ENCODE data around the gene BCAS3. TPM values are rescaled to one million over a fixed set of nuclear protein-coding genes. Genes with fewer than 3 reads are reported as not detected.
A peak's percentile ranks its signal among the peaks of the same experiment; 100 is the strongest.

The BCAS3 gene
- total RNA-seq, 2 donors from 2014 or later, result 12.0 to 15.6 TPM

GRCh38 chr17:61313461-61314326 is 636.0 kb downstream of the BCAS3 start:
- Histone ChIP-seq H3K27me3 (no peaks in the 10 kb centered on the region), H3K36me3 (no peaks in the 10 kb centered on the region), H3K27ac (peak overlapping the region; percentile 64 to 69), H3K4me1 (peaks cover 0 to 20% of the 10 kb centered on the region in 2 donors), H3K9me3 (no peaks in the 10 kb centered on the region), H3K4me3 (no peak overlapping the region)
- DNase-seq (ENCODE audit: low spot score), result no peak
- no peak for TF ChIP-seq CTCF (IDR thresholded peaks at IDR 0.05)

- no peak overlapping the region for H3K4me3 ChIP-seq
- H3K36me3 ChIP-seq, result no peaks in the 10 kb centered on the region
- H3K4me1 ChIP-seq, result peaks cover 0 to 20% of the 10 kb centered on the region in 2 donors
These were observed 636.9 kb downstream of the BCAS3 start for GRCh38 chr17:61314368-61315078.

GRCh38 chr17:61316633-61317032 is 639.0 kb downstream of the BCAS3 start:
- no peak for TF ChIP-seq CTCF (IDR thresholded peaks at IDR 0.05)
- no peak for DNase-seq (ENCODE audit: low spot score)
- Histone ChIP-seq H3K36me3 (no peaks in the 10 kb centered on the region), H3K4me3 (no peak overlapping the region), H3K27me3 (no peaks in the 10 kb centered on the region), H3K9me3 (no peaks in the 10 kb centered on the region), H3K4me1 (peaks cover 0 to 20% of the 10 kb centered on the region in 2 donors), H3K27ac (no peak overlapping the region)

More at GRCh38 chr17:61314368-61315078, 636.9 kb downstream of the BCAS3 start:
- peak in 1 of 2 donors; percentile 24 for TF ChIP-seq CTCF (IDR thresholded peaks at IDR 0.05)
- H3K27me3 ChIP-seq, result no peaks in the 10 kb centered on the region
- no peaks in the 10 kb centered on the region for H3K9me3 ChIP-seq
- DNase-seq (ENCODE audit: low spot score), result peak; percentile 72
- H3K27ac ChIP-seq, result peak overlapping the region; percentile 64 to 69

GRCh38 chr17:61317779-61318178 is 640.1 kb downstream of the BCAS3 start:
- H3K27me3 ChIP-seq, result no peaks in the 10 kb centered on the region
- no peak overlapping the region for H3K27ac ChIP-seq
- no peak for TF ChIP-seq CTCF (IDR thresholded peaks at IDR 0.05)
- H3K4me3 ChIP-seq, result no peak overlapping the region
- DNase-seq (ENCODE audit: low spot score), result no peak
- no peaks in the 10 kb centered on the region for H3K36me3 ChIP-seq
- H3K9me3 ChIP-seq, result no peaks in the 10 kb centered on the region
- H3K4me1 ChIP-seq, result peaks cover 0 to 20% of the 10 kb centered on the region in 2 donors

- H3K27ac ChIP-seq, result no peak overlapping the region
- no peak for DNase-seq (ENCODE audit: low spot score)
- H3K4me3 ChIP-seq, result no peak overlapping the region
- no peaks in the 10 kb centered on the region for H3K36me3 ChIP-seq
- TF ChIP-seq CTCF (IDR thresholded peaks at IDR 0.05), result no peak
- H3K27me3 ChIP-seq, result no peaks in the 10 kb centered on the region
- H3K4me1 ChIP-seq, result peaks cover 0 to 18% of the 10 kb centered on the region in 2 donors
- no peaks in the 10 kb centered on the region for H3K9me3 ChIP-seq
These were observed 641.0 kb downstream of the BCAS3 start for GRCh38 chr17:61318684-61319098.
